A549 (cell line): ENCODE data around the gene TRAK2. TPM values are rescaled to one million over a fixed set of nuclear protein-coding genes. Genes with fewer than 3 reads are reported as not detected.
A peak's percentile ranks its signal among the peaks of the same experiment; 100 is the strongest.

ENCODE experiments used
- ATAC-seq, 2 experiments: fragments of 200-7000 bp in 1 of 2; fragments of >200 bp in 1 of 2; cut with Nextera tagmentation in 1 of 2; cut with Tn5 transposase in 1 of 2; 3 replicates each; pipeline versions ENCODE4 v1.8.0 to v1.9.1; 2018 to 2020; ENCODE audit warnings: mild to moderate bottlenecking in 1 of 2, moderate library complexity in 1 of 2
- CTCF ChIA-PET: fragments of 300-600 bp; sonication (Branson Sonifier 250); formaldehyde crosslinking; extraction: SDS; loops from one replicate; lab custom pipeline; 2021; ENCODE audit warnings: antibody characterized with exemption, inconsistent platforms; lab: Yijun Ruan, JAX
- POLR2A ChIA-PET: fragments of 350-600 bp; formaldehyde crosslinking; extraction: SDS; loops from one replicate; lab custom pipeline; 2021; ENCODE audit warnings: antibody characterized with exemption, inconsistent platforms; lab: Yijun Ruan, JAX
- DNase-seq, 2 experiments: peaks; one replicate each; pipeline versions ENCODE4 v3.0.0 to v3.0.0-alpha.2; 2011 to 2016; ENCODE audit warnings: low read depth in 1 of 2, low spot score in 1 of 2
- FAIRE-seq: peaks from 2 replicates; lab custom pipeline; 2011; peaks lifted over from hg19 to GRCh38; lab: Jason Lieb, UNC
- H3K27ac ChIP-seq, 2 experiments: fragments of >200 bp; sonication (Bioruptor Twin); formaldehyde crosslinking; 3 replicates each; pipeline ENCODE4 v1.5.1; 2016 to 2017
- H3K4me1 ChIP-seq: fragments of >200 bp; sonication (Bioruptor Twin); formaldehyde crosslinking; 3 replicates; pipeline ENCODE4 v1.6.1; 2016
- H3K4me2 ChIP-seq: fragments of >200 bp; sonication (Bioruptor Twin); formaldehyde crosslinking; 3 replicates; pipeline ENCODE4 v1.6.1; 2016
- H3K4me3 ChIP-seq: fragments of >200 bp; sonication (Bioruptor Twin); formaldehyde crosslinking; 3 replicates; pipeline ENCODE4 v1.5.1; 2016
- H3K9me3 ChIP-seq: fragments of >200 bp; sonication (Bioruptor Twin); formaldehyde crosslinking; 3 replicates; pipeline ENCODE4 v1.6.1; 2016
- EHF ChIP-seq: fragments of 250-450 bp; sonication (Bioruptor Pico); IDR thresholded peaks from 2 replicates; pipeline ENCODE4 v1.5.0; 2020; ENCODE audit warnings: mild to moderate bottlenecking
- EHMT2 ChIP-seq: fragments of 200-600 bp; sonication (generic); IDR thresholded peaks from 2 replicates; pipeline ENCODE4 v1.6.1; 2016; ENCODE audit warnings: antibody characterized with exemption, low read depth, mild to moderate bottlenecking, moderate library complexity
- FOSL2 ChIP-seq, 2 experiments: fragments of 450-650 bp in 1 of 2; fragments of >200 bp in 1 of 2; sonication (Bioruptor Twin) in 1 of 2; formaldehyde crosslinking; IDR thresholded peaks; 2 replicates each; pipeline versions ENCODE4 v1.5.0 to v1.6.1; 2016 to 2020; ENCODE audit warnings: mild to moderate bottlenecking in 1 of 2, moderate library complexity in 1 of 2
- FOXS1 ChIP-seq: fragments of 250-450 bp; sonication (Bioruptor Pico); IDR thresholded peaks from 2 replicates; pipeline ENCODE4 v1.5.0; 2020; ENCODE audit warnings: mild to moderate bottlenecking, moderate library complexity
- GATA3 ChIP-seq: IDR thresholded peaks from 2 replicates; pipeline ENCODE4 v1.6.1; 2012; ENCODE audit warnings: borderline replicate concordance
- HOXB5 ChIP-seq: fragments of 250-450 bp; sonication (Bioruptor Pico); IDR thresholded peaks from 2 replicates; pipeline ENCODE4 v1.5.0; 2020; ENCODE audit warnings: mild to moderate bottlenecking, moderate library complexity
- KDM5A ChIP-seq: fragments of 200-600 bp; sonication (generic); IDR thresholded peaks from 2 replicates; pipeline ENCODE4 v1.6.1; 2016; ENCODE audit warnings: antibody characterized with exemption, mild to moderate bottlenecking
- MAFK ChIP-seq: fragments of 450-650 bp; IDR thresholded peaks from 2 replicates; pipeline ENCODE4 v1.6.1; 2014; ENCODE audit not compliant: partially characterized antibody
- POLR2AphosphoS2 ChIP-seq: conservative IDR thresholded peaks from 2 replicates; pipeline ENCODE4 v1.6.1; 2012; ENCODE audit warnings: low read length, improper control_type of control experiment, inconsistent platforms
- RARB ChIP-seq: fragments of 250-450 bp; sonication (Bioruptor Pico); IDR thresholded peaks from 2 replicates; pipeline ENCODE4 v1.8.0; 2021; ENCODE audit warnings: mild to moderate bottlenecking, moderate library complexity
- RFX5 ChIP-seq: fragments of 450-650 bp; IDR thresholded peaks from 2 replicates; pipeline ENCODE4 v1.7.1; 2014; ENCODE audit warnings: antibody characterized with exemption, mild to moderate bottlenecking, moderate library complexity
- SREBF2 ChIP-seq: fragments of 450-650 bp; IDR thresholded peaks from 2 replicates; pipeline ENCODE4 v1.6.1; 2014; ENCODE audit warnings: mild to moderate bottlenecking, moderate library complexity
- TP53 ChIP-seq: fragments of 250-450 bp; sonication (Bioruptor Pico); IDR thresholded peaks from 2 replicates; pipeline ENCODE4 v1.5.0; 2021; ENCODE audit warnings: mild to moderate bottlenecking, moderate library complexity
- WGBS: methylation state at CpG from one replicate; pipeline ENCODE4 v1.1.6; 2017; ENCODE audit errors: missing lambda C conversion rate; 5-methylcytosine and 5-hydroxymethylcytosine counted together
- polyA plus RNA-seq, 4 experiments: library from polyadenylated mRNA; depleted of rRNA in 3 of 4; stranded (reverse); fragments of >200 nt; fragmentation: RNase III in 1 of 4; extraction: RNeasy Plus Mini Kit Qiagen cat#74134 plus additional on column Dnase treatment in 1 of 4; gene quantifications; 2 replicates in 3 of 4; 3 replicates in 1 of 4; pipeline ENCODE4 v1.2.3, GENCODE V29; 2011 to 2017
- TF ChIP-seq, protein P1 (sequence below): fragments of 250-450 bp; sonication (Bioruptor Pico); IDR thresholded peaks from 2 replicates; pipeline ENCODE4 v1.5.0; 2020; ENCODE audit warnings: low read depth, mild to moderate bottlenecking, moderate library complexity
- TF ChIP-seq, protein P2 (sequence below): IDR thresholded peaks from 2 replicates; pipeline ENCODE4 v1.6.1; 2012
- TF ChIP-seq, protein P3 (sequence below): fragments of >200 bp; sonication (Bioruptor Twin); formaldehyde crosslinking; IDR thresholded peaks from 3 replicates; pipeline ENCODE4 v1.5.1; 2016
- TF ChIP-seq, protein P4 (sequence below): fragments of 250-450 bp; sonication (Bioruptor Pico); IDR thresholded peaks from 2 replicates; pipeline ENCODE4 v1.5.0; 2021; ENCODE audit warnings: mild to moderate bottlenecking, moderate library complexity, borderline replicate concordance
- TF ChIP-seq, protein P5 (sequence below): IDR thresholded peaks from 2 replicates; pipeline ENCODE4 v1.6.1; 2012
- TF ChIP-seq, protein P6 (sequence below): fragments of 450-650 bp; IDR thresholded peaks from 2 replicates; pipeline ENCODE4 v1.6.1; 2014; ENCODE audit warnings: antibody characterized with exemption
- TF ChIP-seq, protein P7 (sequence below): IDR thresholded peaks from 2 replicates; pipeline ENCODE4 v1.6.1; 2012; ENCODE audit warnings: low read depth, borderline replicate concordance

TRAK2 gene
- polyA plus RNA-seq, 2 of the 4 experiments (the other 2 are of a cell fraction), result 10.2 to 22.4 TPM

DNA sequence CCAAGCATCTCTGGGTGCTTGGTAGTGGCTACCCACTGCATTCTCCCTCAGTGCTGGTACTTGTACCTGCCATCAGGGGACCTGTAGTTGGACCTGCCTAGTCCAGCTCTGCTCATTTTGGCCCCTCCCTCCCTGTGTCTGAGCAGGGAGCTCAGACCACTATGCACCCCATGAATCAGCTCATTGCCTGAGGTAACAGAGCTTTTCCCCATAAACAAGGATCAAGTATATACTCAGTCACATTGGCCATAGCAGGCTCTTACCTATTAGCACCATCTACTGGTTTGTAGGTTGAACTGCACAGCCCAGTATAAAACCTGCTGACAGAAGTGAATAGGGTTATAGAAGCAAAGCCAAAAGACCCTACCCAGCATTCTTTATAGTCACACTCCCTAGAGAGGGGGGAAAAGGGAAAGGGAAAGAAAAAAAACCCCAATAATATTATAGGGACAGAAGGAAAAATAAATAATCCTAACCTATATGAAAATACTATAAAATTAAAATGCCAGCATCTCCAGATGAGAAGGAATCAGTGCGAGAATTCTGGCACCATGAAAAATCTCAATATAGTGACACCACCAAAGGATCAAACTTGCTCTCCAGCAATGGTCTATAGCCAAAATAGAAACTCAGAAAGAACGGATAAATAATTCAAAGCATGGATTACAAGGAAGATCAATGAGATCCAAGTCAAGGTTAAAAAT is 87.2 kb downstream of the TRAK2 start (continued):
- TF ChIP-seq, protein P1, sequence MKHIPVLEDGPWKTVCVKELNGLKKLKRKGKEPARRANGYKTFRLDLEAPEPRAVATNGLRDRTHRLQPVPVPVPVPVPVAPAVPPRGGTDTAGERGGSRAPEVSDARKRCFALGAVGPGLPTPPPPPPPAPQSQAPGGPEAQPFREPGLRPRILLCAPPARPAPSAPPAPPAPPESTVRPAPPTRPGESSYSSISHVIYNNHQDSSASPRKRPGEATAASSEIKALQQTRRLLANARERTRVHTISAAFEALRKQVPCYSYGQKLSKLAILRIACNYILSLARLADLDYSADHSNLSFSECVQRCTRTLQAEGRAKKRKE, result no peak
- TF ChIP-seq FOSL2 (IDR thresholded peaks at IDR 0.05), result no peak
- no peak for TF ChIP-seq FOSL2 (CRISPR knock-in tag; IDR thresholded peaks at IDR 0.05)
- no peak for TF ChIP-seq MAFK
- TF ChIP-seq, protein P2, sequence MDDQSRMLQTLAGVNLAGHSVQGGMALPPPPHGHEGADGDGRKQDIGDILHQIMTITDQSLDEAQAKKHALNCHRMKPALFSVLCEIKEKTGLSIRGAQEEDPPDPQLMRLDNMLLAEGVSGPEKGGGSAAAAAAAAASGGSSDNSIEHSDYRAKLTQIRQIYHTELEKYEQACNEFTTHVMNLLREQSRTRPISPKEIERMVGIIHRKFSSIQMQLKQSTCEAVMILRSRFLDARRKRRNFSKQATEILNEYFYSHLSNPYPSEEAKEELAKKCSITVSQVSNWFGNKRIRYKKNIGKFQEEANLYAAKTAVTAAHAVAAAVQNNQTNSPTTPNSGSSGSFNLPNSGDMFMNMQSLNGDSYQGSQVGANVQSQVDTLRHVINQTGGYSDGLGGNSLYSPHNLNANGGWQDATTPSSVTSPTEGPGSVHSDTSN, result no peak
- no peak for TF ChIP-seq FOXS1 (CRISPR knock-in tag)
- TF ChIP-seq RARB (CRISPR knock-in tag), result no peak
- TF ChIP-seq TP53 (CRISPR knock-in tag), result no peak
- no peak for TF ChIP-seq EHF
- TF ChIP-seq, protein P3, sequence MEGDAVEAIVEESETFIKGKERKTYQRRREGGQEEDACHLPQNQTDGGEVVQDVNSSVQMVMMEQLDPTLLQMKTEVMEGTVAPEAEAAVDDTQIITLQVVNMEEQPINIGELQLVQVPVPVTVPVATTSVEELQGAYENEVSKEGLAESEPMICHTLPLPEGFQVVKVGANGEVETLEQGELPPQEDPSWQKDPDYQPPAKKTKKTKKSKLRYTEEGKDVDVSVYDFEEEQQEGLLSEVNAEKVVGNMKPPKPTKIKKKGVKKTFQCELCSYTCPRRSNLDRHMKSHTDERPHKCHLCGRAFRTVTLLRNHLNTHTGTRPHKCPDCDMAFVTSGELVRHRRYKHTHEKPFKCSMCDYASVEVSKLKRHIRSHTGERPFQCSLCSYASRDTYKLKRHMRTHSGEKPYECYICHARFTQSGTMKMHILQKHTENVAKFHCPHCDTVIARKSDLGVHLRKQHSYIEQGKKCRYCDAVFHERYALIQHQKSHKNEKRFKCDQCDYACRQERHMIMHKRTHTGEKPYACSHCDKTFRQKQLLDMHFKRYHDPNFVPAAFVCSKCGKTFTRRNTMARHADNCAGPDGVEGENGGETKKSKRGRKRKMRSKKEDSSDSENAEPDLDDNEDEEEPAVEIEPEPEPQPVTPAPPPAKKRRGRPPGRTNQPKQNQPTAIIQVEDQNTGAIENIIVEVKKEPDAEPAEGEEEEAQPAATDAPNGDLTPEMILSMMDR, result peak; percentile 54
- no peak for TF ChIP-seq EHMT2

DNA sequence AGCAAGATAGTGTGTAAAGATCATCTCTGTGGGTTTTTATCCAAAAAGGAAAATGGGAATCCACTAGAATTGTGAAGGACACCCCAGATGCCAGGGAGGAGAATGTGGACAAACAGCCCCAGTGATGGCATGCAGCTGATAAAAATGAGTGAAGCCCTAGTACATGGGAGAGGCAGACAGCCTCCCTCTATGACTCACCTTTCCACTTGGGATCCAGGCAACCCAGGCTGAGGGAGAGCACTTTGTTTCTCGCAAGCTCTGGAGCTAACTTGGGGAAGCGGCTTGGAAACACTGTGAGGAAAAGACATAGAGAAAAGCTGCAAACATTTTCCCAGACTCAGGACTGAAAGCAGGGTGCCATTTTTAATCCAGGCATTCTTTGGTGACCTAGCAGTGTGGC is 88.9 kb downstream of the TRAK2 start:
- POLR2A ChIA-PET, result interaction anchor here (0.6 kb wide), 1 partner anchor 20 kb away, joined by 3 read pairs; no protein-coding TSS in a partner anchor
- TF ChIP-seq POLR2AphosphoS2 (no peak), GATA3 (no peak), SREBF2 (no peak), RFX5 (no peak), EHF (no peak), KDM5A (no peak), HOXB5 (CRISPR knock-in tag) (no peak), MAFK (no peak), FOXS1 (CRISPR knock-in tag) (no peak)
- TF ChIP-seq, protein P4, sequence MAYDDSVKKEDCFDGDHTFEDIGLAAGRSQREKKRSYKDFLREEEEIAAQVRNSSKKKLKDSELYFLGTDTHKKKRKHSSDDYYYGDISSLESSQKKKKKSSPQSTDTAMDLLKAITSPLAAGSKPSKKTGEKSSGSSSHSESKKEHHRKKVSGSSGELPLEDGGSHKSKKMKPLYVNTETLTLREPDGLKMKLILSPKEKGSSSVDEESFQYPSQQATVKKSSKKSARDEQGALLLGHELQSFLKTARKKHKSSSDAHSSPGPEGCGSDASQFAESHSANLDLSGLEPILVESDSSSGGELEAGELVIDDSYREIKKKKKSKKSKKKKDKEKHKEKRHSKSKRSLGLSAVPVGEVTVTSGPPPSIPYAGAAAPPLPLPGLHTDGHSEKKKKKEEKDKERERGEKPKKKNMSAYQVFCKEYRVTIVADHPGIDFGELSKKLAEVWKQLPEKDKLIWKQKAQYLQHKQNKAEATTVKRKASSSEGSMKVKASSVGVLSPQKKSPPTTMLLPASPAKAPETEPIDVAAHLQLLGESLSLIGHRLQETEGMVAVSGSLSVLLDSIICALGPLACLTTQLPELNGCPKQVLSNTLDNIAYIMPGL (CRISPR knock-in tag), result no peak
- TF ChIP-seq, protein P1, result no peak
- TF ChIP-seq, protein P5, sequence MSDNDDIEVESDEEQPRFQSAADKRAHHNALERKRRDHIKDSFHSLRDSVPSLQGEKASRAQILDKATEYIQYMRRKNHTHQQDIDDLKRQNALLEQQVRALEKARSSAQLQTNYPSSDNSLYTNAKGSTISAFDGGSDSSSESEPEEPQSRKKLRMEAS, result no peak
- TF ChIP-seq, protein P6, sequence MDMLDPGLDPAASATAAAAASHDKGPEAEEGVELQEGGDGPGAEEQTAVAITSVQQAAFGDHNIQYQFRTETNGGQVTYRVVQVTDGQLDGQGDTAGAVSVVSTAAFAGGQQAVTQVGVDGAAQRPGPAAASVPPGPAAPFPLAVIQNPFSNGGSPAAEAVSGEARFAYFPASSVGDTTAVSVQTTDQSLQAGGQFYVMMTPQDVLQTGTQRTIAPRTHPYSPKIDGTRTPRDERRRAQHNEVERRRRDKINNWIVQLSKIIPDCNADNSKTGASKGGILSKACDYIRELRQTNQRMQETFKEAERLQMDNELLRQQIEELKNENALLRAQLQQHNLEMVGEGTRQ, result no peak
- TF ChIP-seq, protein P7, sequence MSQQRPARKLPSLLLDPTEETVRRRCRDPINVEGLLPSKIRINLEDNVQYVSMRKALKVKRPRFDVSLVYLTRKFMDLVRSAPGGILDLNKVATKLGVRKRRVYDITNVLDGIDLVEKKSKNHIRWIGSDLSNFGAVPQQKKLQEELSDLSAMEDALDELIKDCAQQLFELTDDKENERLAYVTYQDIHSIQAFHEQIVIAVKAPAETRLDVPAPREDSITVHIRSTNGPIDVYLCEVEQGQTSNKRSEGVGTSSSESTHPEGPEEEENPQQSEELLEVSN, result no peak
- TF ChIP-seq, all 56 proteins: peak for 0
- no peak overlapping the region for H3K4me3 ChIP-seq
- ATAC-seq, result no peak
- FAIRE-seq, result no peak
- DNase-seq, result no peak
- no peak overlapping the region for H3K4me2 ChIP-seq
- peaks cover 22% of the 10 kb centered on the region for H3K9me3 ChIP-seq
- WGBS, result 95% methylated on average over 2 of the region's 2 CpGs
- CTCF ChIA-PET, result interaction anchor here (0.6 to 0.7 kb wide), 2 partner anchors 98 to 780 kb away, joined by 4 to 5 read pairs; no protein-coding TSS in a partner anchor
- peaks cover 4% of the 10 kb centered on the region; the same call in 1 of the 3 replicates for H3K4me1 ChIP-seq
- no peak overlapping the region for H3K27ac ChIP-seq
